ENCODE data around the gene CERS4.
"Not testable (repeated sequence)": the region's sequence is repeated elsewhere in the genome, so short reads cannot be mapped to it uniquely, and the experiment has no call there.

Gene CERS4

GRCh38 chr19:8242211-8242821 is 33.1 kb downstream of the CERS4 start:
- no peak for DNase-seq (ENCODE audit: low read depth in 3 of 3)

- no peak for DNase-seq (ENCODE audit: low read depth in 3 of 3)
Measured at GRCh38 chr19:8243146-8243545, 34.0 kb downstream of the CERS4 start.

GRCh38 chr19:8244442-8244841 is 35.3 kb downstream of the CERS4 start:
- no peak for DNase-seq (ENCODE audit: low read depth in 3 of 3)

DNA sequence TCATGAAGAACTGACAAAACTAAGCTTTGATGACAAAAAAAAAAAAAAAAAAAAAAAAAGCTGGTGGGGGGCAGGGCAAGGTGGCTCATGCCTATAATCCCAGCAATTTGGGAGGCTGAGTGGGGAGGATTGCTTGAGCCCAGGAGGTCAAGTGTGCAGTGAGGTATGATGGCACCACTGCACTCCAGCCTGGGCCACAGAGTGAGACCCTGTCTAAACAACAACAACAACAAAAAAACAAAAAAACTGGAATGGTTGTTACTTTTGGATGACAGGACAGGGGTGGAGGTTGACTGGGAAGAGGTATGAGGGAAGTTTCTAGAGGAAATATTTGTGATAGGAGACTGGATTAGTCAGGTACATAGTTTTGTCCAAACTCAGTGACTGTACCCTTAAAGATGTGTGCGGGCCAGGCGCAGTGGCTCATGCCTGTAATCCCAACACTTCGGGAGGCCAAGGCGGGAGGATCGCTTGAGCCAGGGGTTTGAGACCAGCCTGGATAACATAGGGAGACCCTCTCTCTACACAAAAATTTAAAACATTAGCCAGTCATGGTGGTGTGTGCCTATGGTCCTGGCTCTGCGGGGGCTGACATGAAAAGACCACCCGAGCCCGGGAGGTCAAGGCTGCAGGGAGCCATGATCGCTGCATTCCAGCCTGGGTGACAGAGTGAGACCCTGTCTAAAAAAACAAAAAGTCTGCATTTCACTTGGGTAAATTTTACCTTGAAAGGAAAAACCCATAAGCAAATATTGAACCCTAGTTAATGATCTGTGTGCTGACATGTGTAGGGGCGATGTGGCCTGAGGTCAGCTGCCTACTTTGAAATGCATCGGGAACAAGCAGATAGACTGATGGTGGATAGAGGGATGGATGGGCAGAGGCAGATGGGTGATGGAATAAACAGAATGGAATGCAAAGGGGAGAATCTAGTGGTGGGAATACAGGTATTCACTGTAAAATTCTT is 37.0 kb downstream of the CERS4 start:
- no peak for DNase-seq (ENCODE audit: low read depth in 3 of 3)

DNA sequence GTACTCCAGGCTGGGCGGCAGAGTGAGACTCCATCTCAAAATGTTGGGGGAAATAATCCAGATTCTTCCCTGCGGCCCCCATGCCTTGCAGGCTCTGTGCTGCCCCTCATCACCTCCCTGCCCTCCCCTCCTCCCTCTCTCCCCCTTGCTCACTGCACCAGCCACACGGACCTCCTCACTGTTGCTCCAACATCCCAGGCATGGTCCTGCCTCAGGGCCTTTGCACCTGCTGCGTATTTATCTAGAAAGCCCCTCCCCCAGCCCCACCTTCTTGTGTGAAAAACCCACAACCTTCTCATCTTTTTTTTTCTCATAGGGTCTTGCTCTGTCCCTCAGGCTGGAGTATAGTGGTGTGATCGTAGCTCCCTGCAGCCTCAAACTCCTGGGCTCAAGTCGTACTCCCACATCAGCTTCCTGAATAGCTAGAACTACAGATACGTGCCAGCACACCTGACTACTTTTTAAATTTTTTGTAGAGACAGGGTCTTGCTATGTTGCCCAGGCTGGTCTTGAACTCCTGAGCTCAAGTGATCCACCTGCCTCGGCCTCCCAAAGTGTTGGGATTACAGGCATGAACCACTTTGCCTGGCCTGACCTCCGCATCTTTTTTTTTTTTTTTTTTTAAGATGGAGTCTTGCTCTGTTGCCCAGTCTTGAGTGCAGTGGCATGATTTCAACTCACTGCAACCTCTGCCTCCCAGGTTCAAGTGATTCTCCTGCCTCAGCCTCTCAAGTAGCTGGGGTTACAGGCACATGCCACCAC is 38.1 kb downstream of the CERS4 start:
- not testable (repeated sequence) for DNase-seq (ENCODE audit: low read depth in 3 of 3)

DNA sequence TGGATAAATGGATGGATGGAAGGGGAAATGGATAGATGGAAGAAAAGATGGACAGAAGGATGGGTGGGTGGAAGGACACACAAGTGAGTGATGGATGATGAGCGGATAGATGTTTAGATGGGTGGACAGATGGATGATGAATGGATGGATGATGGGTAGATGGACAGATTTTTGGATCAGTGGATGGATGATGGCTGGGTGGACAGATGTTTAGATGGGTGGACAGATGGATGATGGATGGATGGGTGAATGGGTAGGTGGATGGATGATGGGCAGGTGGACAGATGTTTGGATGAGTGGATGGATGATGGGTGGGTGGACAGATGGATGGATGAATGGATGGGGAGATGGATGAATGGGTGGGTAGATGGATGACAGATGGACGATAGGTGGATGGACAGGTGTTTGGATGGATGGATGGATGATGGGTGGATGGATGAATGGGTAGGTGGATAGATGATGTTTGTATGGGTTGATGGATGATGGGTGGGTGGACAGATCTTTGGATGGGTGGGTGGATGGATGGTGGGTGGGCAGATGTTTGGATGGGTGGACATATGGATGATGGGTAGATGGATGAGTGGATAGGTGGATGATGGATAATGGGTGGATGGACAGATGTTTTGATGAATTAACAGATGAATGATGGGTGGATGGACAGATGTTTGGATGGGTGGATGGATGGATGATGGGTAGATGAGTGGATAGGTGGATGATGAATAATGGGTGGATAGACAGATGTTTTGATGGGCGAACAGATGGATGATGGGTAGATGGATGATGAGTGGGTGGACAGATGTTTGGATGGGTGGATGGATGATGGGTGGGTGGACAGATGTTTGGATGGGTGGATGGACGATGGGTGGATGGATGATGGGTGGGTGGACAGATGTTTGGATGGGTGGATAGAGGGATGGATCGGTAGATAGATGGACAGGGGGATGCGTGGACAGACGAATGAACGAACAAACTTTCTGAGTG is 39.5 kb downstream of the CERS4 start:
- DNase-seq (ENCODE audit: low read depth in 3 of 3): no peak

- no peak for DNase-seq (ENCODE audit: low read depth in 3 of 3)
Measured at GRCh38 chr19:8250596-8250995, 41.4 kb downstream of the CERS4 start.

DNA sequence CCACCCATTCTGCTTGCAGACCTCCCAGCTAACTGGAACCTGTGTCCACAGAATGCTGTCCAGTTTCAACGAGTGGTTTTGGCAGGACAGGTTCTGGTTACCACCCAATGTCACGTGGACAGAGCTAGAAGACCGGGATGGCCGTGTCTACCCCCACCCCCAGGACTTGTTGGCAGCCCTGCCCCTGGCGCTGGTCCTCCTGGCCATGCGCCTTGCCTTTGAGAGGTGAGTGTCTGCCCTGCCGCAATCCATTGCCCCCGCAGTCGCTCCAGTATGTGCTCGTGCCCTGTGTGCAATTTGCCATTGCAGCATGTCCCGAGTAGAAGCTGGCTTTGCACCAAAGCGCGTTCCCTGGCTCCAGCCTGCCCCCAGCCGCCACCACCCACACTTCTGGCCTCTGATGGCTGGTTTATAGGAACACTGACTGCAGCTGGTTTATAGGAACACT is 41.9 kb downstream of the CERS4 start:
- DNase-seq (ENCODE audit: low read depth in 3 of 3): no peak

DNA sequence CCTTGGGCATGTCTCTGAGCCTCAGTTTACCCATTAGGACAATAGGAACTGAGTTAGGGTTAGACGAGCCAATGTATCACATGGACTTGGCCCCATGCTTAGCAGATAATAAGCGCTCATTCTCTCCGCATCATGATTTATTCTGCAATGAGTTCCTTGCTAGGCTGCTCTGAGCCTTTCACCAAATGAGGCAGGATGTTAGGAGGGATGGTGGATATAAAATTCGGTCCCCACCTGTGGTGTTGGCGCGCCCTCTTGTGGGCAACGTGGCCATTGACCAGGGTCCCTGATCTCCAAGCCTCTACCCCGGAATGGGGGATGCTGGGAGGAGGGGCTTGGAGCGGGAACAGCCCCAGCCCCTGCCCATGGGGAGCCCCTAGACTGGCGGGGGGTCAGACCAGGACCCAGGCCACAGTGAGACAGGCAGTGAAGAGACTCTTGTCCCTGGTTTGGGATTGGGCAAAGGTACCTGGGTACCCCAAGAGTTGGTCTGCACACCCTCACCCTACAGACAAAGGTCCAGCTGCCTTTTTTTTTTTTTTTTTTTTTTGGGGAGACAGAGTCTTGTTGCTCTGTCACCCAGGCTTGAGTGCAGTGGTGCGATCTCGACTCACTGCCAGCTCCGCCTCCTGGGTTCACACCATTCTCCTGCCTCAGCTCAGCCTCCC is 43.9 kb downstream of the CERS4 start:
- peak; percentile 69 to 81 (median 78) for DNase-seq (ENCODE audit: low read depth in 3 of 3)

DNA sequence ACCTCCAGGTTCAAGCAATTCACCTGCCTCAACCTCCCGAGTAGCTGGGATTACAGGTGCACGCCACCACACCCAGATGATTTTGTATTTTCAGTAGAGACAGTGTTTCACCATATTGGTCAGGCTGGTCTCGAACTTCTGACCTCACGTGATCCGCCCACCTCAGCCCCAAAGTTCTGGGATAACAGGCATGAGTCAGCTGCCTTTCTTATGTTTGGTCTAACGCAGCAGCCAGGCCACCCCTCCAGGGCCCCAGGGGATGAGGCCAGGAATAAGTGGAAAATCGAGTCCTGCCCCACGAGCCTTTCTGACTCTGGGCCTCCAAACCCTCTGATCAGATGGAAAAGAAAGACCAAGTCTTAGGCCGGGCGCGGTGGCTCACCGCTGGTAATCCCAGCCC is 44.5 kb downstream of the CERS4 start:
- no peak for DNase-seq (ENCODE audit: low read depth in 3 of 3)

DNA sequence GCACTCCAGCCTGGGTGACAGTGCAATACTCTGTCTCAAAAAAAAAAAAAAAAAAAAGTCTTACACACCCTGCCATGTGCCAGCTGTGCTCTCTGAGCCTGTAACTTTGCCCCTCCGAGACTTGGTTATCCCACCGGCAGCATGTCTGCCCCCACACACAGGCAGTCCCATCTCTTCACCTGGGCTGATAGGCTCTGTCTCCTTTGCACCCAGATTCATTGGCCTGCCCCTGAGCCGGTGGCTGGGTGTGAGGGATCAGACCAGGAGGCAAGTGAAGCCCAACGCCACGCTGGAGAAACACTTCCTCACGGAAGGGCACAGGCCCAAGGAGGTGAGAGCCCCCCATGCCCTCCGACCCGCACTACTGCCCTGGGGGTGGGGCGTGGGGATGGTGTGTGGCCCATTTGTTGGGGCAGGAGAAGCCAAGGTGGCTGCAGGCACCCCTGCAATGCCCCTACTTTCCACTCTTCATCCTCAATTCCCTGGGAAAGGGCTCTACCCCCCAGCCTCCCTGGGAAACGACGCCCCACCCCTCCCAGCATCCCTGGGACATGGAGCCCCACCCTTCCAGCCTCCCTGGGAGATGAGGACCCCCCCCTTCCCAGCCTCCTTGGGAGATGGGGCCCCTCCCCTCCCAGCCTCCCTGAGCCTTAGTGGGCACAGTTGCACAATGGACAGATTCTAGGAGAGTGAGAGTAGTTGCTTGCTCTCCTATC is 45.3 kb downstream of the CERS4 start:
- DNase-seq (ENCODE audit: low read depth in 3 of 3): no peak

DNA sequence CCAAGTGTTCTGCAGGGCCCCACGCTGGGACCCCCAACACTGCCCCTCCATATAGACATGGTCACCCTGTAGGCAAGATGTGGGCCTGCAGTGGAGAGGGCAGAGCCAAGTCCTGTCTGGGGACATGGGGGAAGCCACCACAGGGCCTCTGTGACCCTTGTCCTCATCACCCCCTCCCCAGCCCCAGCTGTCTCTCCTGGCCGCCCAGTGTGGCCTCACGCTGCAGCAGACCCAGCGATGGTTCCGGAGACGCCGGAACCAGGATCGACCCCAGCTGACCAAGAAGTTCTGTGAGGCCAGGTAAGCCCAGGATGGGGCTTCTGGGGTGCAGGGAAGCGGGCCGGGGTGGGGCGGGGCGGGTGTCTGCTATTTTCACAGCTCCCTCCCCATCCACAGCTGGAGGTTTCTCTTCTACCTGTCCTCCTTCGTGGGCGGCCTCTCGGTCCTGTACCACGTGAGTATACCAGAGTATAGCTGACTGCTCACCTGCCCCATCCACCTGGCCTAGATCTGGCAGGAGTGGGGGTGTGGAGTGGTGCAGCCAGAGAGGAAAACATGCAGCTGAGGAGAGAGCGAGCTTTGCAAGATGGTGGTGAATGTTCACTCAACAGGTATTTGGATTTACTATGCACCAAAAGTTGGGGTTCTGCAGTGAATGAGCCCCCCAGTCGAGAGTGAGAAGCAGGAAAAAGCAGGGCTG is 46.4 kb downstream of the CERS4 start:
- DNase-seq (ENCODE audit: low read depth in 3 of 3): no peak

GRCh38 chr19:8256276-8257051 is 47.3 kb downstream of the CERS4 start:
- DNase-seq (ENCODE audit: low read depth in 3 of 3): no peak

GRCh38 chr19:8257052-8257443 is 47.9 kb downstream of the CERS4 start:
- DNase-seq (ENCODE audit: low read depth in 3 of 3): no peak

DNA sequence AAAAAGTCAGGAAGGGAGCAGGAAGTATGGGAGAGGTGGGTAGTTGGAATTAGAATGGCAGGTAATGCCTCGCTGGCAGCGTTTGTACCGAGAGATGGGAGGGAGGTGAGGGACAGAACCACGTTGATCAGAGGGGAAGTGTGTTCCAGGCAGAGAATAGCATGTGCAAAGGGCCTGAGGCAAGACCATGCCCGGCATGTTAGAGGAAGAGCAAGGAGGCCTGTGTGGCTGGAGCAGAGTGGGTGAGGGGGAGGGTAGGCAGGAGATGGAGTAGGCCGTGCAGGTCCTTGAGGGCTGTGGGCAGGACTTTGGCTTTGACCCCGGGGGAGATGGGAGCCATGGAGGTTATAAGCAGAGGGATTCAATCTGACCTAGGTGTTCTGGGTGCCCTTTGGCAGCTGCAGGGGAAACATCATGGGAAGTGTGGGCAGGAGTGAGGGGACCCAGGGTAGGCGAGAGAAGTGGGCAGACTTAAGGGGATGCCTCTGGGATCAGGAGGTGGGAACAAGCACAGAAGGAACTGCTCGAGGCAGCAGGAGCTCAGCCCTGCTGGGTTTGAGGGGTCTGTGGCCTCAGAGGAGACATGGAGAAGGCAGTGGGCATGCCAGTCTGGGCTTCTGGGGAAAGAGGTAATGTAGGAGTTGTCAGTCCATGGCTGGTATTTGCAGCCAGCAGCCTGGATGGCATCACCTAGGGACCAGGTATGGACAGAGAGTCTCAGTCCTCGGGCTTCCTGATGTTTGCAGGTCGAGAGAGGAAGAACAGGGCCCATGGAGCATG is 50.2 kb downstream of the CERS4 start:
- no peak for DNase-seq (ENCODE audit: low read depth in 3 of 3)

- no peak for DNase-seq (ENCODE audit: low read depth in 3 of 3)
Measured at GRCh38 chr19:8259922-8260247, 50.7 kb downstream of the CERS4 start.

GRCh38 chr19:8261347-8261746 is 52.2 kb downstream of the CERS4 start:
- no peak for DNase-seq (ENCODE audit: low read depth in 3 of 3)

- DNase-seq (ENCODE audit: low read depth in 3 of 3): no peak
Measured at GRCh38 chr19:8261881-8262280, 52.7 kb downstream of the CERS4 start.

Measured in stimulated activated CD4-positive, alpha-beta T cell treated with anti-CD3 and anti-CD28 coated beads, TNF-alpha, amount 100 ng/mL, for 4 hours (primary cell).